HFFc6 (cell line): Measurements from ENCODE around the gene PKM. TPM values are rescaled to one million over a fixed set of nuclear protein-coding genes. Genes with fewer than 3 reads are reported as not detected.

Source experiments
- DNase-seq: peaks from one replicate; pipeline ENCODE4 v3.0.0-alpha.2; 2018
- H3K27ac Mint-ChIP-seq: 2 replicates; pipeline ENCODE4 v1.8.0; 2020; ENCODE audit warnings: mild to moderate bottlenecking, mixed read lengths
- H3K27me3 Mint-ChIP-seq: 2 replicates; pipeline ENCODE4 v1.8.0; 2021; ENCODE audit warnings: mild to moderate bottlenecking, moderate library complexity, mixed read lengths; ENCODE audit not compliant: insufficient read depth
- H3K36me3 Mint-ChIP-seq: 2 replicates; pipeline ENCODE4 v1.8.0; 2021; ENCODE audit warnings: low read depth, mixed read lengths
- H3K4me1 Mint-ChIP-seq: 2 replicates; pipeline ENCODE4 v1.8.0; 2020; ENCODE audit warnings: low read depth, mixed read lengths
- H3K4me3 Mint-ChIP-seq: 2 replicates; pipeline ENCODE4 v1.8.0; 2020; ENCODE audit warnings: mild to moderate bottlenecking, moderate library complexity, mixed read lengths
- H3K9me3 Mint-ChIP-seq: 2 replicates; pipeline ENCODE4 v1.8.0; 2020; ENCODE audit warnings: mild to moderate bottlenecking, mixed read lengths
- total RNA-seq, 6 experiments: library from RNA; stranded (reverse); fragmentation: NEBNext Ultra II Directional; extraction: Animal tissue kit (Norgen Biotek cat#: 25700); gene quantifications; 2 replicates in 1 of 6; 3 replicates in 5 of 6; pipeline ENCODE4 v1.2.3, GENCODE V29; 2021
- TF ChIP-seq, protein P1 (sequence below): fragments of 200-600 bp; sonication (generic); IDR thresholded peaks from 2 replicates; pipeline ENCODE4 v1.5.0; 2021; ENCODE audit warnings: antibody characterized with exemption, mild to moderate bottlenecking

The PKM gene
- total RNA-seq, 6 experiments from 2014 or later = 2,533 to 2,832 (median 2,656) TPM

DNA sequence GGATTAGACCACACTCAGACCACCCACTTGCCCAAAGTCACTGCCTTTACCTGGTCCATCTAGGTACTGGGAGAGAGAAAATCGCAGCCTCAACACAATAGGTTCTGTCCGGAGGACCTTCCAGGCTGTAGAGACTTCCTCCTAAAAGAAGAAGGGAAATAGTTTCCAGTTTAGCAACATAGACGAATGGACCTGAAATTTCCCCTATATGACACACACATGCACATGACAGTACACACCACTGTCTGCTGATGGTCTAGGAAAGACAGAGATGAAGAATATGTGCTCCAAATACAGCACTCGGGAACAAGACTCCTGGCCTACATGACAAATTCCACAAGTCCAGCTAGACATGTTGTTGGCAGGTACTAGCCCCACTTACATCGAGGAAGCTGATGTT lies 34.0 kb upstream of the PKM start:
- Mint-ChIP-seq H3K36me3 (peaks cover 44% of the 10 kb centered on the region), H3K27me3 (no peaks in the 10 kb centered on the region; the same call in 1 of the 2 replicates), H3K4me3 (no peak overlapping the region), H3K4me1 (peaks cover 10% of the 10 kb centered on the region), H3K9me3 (no peaks in the 10 kb centered on the region), H3K27ac (no peak overlapping the region)
- no peak for DNase-seq
- TF ChIP-seq, protein P1, sequence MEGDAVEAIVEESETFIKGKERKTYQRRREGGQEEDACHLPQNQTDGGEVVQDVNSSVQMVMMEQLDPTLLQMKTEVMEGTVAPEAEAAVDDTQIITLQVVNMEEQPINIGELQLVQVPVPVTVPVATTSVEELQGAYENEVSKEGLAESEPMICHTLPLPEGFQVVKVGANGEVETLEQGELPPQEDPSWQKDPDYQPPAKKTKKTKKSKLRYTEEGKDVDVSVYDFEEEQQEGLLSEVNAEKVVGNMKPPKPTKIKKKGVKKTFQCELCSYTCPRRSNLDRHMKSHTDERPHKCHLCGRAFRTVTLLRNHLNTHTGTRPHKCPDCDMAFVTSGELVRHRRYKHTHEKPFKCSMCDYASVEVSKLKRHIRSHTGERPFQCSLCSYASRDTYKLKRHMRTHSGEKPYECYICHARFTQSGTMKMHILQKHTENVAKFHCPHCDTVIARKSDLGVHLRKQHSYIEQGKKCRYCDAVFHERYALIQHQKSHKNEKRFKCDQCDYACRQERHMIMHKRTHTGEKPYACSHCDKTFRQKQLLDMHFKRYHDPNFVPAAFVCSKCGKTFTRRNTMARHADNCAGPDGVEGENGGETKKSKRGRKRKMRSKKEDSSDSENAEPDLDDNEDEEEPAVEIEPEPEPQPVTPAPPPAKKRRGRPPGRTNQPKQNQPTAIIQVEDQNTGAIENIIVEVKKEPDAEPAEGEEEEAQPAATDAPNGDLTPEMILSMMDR = no peak

DNA sequence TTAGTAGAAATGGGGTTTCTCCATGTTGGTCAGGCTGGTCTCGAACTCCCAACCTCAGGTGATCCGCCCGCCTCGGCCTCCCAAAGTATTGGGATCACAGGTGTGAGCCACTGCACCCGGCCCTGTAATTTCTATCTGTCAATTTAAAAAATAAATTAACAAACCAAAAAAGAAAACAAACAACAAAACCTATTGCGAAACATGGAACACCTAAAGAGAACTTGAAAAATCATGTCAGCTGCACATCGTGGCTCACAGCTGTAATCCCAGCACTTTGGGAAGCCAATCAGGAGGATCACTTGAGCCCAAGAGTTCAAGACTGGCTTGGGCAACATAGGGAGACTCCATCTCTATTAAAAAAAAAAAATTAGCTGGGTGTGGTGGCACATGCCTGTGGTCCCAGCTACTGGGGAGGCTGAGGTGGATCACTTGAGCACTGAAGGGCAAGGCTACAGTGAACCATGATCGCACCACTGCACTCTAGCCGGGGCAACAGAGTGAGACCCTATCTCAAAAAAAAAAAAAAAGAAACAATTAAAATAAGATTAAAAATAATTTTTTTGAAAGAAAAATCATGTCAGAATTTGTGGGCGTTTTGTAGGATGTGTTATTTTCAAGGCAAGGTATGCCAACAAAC lies 21.8 kb upstream of the PKM start:
- Mint-ChIP-seq H3K9me3 (no peaks in the 10 kb centered on the region), H3K27me3 (no peaks in the 10 kb centered on the region), H3K4me1 (peaks cover 18% of the 10 kb centered on the region), H3K4me3 (no peak overlapping the region), H3K36me3 (peaks cover 39% of the 10 kb centered on the region), H3K27ac (no peak overlapping the region)
- DNase-seq = no peak
- TF ChIP-seq, protein P1 = no peak

DNA sequence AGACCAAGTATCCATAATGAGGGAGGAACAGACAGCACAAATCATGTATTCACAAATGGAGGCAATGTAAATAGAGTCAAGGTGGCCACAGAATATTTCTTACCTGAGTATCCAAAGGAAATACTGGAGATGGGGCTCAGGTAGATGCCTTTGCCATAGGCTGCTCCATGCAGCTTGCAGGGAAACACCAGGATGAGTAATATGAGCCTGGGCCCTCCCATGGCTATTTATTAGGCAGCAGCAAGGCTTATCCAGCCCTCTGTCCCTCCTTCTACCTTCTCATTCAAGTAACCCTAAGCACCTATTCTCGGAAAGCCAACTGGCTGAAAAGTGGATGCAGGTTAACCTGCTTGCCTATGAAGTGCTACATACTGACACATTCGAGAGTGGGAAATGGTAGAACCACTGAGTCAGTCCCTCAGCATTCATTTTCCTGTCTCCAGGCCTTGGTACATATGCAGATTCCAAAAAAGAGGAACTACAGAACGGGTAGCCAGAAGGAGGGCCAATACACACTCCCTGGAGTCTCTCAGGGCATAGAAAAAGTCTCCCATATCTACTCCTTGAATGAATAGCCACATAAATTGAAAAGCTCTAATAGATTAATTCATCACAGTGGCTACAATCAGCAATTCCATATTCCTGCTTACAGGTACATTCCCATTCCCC lies 18.3 kb upstream of the PKM start:
- Mint-ChIP-seq H3K4me3 (no peak overlapping the region), H3K36me3 (peaks cover 41% of the 10 kb centered on the region), H3K9me3 (no peaks in the 10 kb centered on the region), H3K27ac (peak overlapping the region; percentile 47), H3K4me1 (peaks cover 18% of the 10 kb centered on the region), H3K27me3 (no peaks in the 10 kb centered on the region)
- TF ChIP-seq, protein P1 = no peak
- DNase-seq = no peak

DNA sequence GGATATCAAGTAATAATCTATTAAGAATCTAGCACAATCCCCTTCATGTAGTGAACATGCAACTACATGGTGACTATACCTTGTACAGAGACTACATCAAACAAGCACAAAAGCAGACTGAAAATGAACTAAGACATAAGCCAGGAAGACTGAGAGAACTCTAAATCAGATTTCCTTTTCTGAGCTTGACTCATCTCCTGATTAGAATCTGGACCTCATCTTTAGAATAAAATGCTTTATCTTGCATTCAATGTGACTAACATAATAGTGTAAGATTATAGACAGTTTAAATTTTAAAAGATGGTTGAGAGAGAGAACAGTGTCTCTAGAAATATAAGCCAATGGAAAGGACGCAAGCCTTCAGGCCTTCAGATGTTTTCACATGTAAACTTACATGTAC lies 17.5 kb upstream of the PKM start:
- Mint-ChIP-seq H3K9me3 (no peaks in the 10 kb centered on the region), H3K4me1 (peaks cover 23% of the 10 kb centered on the region), H3K27ac (peak overlapping the region; percentile 47), H3K36me3 (peaks cover 43% of the 10 kb centered on the region), H3K27me3 (no peaks in the 10 kb centered on the region), H3K4me3 (no peak overlapping the region)
- DNase-seq = no peak
- TF ChIP-seq, protein P1 = no peak

DNA sequence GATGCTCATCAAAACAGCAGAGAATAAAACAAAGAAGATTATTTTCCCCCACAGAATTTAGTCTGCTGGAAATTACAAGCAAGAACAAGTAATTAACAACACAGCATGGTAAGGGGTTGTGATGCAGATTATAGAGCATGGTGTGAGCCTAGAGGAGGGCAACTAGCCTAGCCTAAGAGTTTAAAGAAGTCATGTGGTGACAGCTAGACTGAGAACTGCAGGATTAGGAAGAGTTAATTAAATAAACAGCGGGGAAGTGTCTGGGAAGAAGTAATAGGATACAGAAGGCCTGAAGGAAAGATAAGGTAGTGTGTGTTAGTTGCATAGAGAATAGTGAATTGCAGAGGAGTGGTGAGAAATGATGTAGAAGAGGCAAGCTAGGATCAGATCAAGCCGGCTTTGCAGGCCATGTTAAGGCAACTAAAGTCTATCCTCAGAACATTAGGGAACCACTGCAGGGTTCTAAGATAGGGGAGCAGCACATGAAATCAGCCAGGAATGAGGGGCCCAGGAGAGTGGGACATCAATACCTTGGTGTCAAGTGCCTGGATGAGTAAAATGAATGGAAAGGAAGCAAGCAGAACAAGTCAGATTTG lies 11.9 kb upstream of the PKM start:
- Mint-ChIP-seq H3K9me3 (no peaks in the 10 kb centered on the region), H3K4me1 (peaks cover 15% of the 10 kb centered on the region), H3K4me3 (no peak overlapping the region), H3K36me3 (peaks cover 47% of the 10 kb centered on the region), H3K27me3 (no peaks in the 10 kb centered on the region), H3K27ac (no peak overlapping the region)
- TF ChIP-seq, protein P1 = no peak
- DNase-seq = no peak
